ENCODE measurements around the gene MED27. TPM values are rescaled to one million over a fixed set of nuclear protein-coding genes. Genes with fewer than 3 reads are reported as not detected.

Gene MED27
- total and polyA plus RNA-seq, 2 of the 8 experiments (the other 6 are each of a cell fraction or from before 2014, with no cell fraction given), result 29.9 to 56.5 TPM

DNA sequence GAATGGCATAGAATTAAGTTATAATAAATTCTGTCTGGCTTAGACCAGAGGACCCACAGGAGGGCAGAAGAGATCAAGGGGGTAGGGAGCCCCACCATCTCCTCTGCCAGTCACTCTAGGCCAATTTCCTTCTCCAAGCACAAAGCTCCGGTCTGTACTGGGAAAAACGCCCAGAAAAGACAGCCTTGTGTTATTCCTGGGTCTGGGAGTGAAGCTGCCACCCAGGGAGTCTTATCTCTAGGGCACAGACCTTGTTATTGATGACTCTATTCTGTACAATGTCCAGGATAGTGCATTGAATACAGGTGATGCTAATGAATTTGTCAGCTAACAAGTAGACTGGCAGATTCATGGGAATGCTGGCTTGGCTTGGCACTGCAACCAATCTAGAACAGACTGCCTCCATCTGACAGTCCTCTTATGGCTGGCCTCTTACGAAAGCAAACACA, 60.7 kb downstream of the MED27 start (continued):
- TF ChIP-seq EZH2 (IDR thresholded peaks at IDR 0.05; ENCODE audit: low read depth, low read length, severe bottlenecking) (no peak), GABPA (IDR thresholded peaks at IDR 0.05; ENCODE audit: borderline replicate concordance, insufficient read depth, low read length) (no peak), TBP (IDR thresholded peaks at IDR 0.05; ENCODE audit: low read depth, low read length) (no peak), JUND (IDR thresholded peaks at IDR 0.05; ENCODE audit: low read length) (no peak), RFX5 (IDR thresholded peaks at IDR 0.05; ENCODE audit: borderline replicate concordance, low read depth, low read length) (no peak), SAP30 (IDR thresholded peaks at IDR 0.05; ENCODE audit: insufficient read depth, insufficient replicate concordance, low read length) (no peak), CHD7 (IDR thresholded peaks at IDR 0.05; ENCODE audit: insufficient replicate concordance, low read length) (no peak), USF2 (IDR thresholded peaks at IDR 0.05; ENCODE audit: low read length) (no peak), ATF3 (IDR thresholded peaks at IDR 0.05; ENCODE audit: insufficient read depth, low read depth, low read length) (no peak)
